H1 (cell line): ENCODE results near the gene ZFAND2B. TPM values are rescaled to one million over a fixed set of nuclear protein-coding genes. Genes with fewer than 3 reads are reported as not detected.

ENCODE experiments used
- FOSL1 ChIP-seq: IDR thresholded peaks from 2 replicates; pipeline ENCODE4 v1.6.1; 2011; ENCODE audit warnings: mild to moderate bottlenecking, low read depth, low read length, moderate library complexity; ENCODE audit not compliant: insufficient read depth
- HDAC6 ChIP-seq: IDR thresholded peaks from one replicate; pipeline ENCODE4 v1.7.1; 2012; ENCODE audit warnings: low read depth, mild to moderate bottlenecking, inconsistent platforms, low read length, moderate library complexity
- MAFK ChIP-seq: IDR thresholded peaks from 2 replicates; pipeline ENCODE4 v1.6.1; 2012; ENCODE audit warnings: low read depth, mild to moderate bottlenecking, improper control_type of control experiment, low read length
- SIN3A ChIP-seq, 2 experiments: IDR thresholded peaks in 1 of 2; conservative IDR thresholded peaks in 1 of 2; 2 replicates each; pipeline ENCODE4 v1.6.1; 2011 to 2012; ENCODE audit warnings: low read length in 2 of 2, improper control_type of control experiment in 1 of 2, low read depth in 1 of 2, mild to moderate bottlenecking in 1 of 2
- SP1 ChIP-seq: IDR thresholded peaks from 2 replicates; pipeline ENCODE4 v1.6.1; 2011; ENCODE audit warnings: low read depth, low read length
- polyA plus RNA-seq, 7 experiments: library from polyadenylated mRNA; depleted of rRNA in 3 of 7; stranded (reverse) in 5 of 7; unstranded in 2 of 7; fragments of >200 nt in 5 of 7; fragments of 200-250 nt in 2 of 7; gene quantifications; 1 replicate in 5 of 7; 2 replicates in 1 of 7; 4 replicates in 1 of 7; pipeline versions ENCODE4 v1.2.1 to v1.2.3, GENCODE V29; 2011 to 2013; ENCODE audit warnings: missing spikeins in 2 of 7, mixed read lengths in 2 of 7
- total RNA-seq: library from RNA; stranded (reverse); fragmentation: NEBNext Ultra II Directional; extraction: Animal tissue kit (Norgen Biotek cat#: 25700); gene quantifications from 2 replicates; pipeline ENCODE4 v1.2.1, GENCODE V29; 2021

ZFAND2B gene
- total and polyA plus RNA-seq, 2 of the 8 experiments (the other 6 are each of a cell fraction or from before 2014, with no cell fraction given): 16.0 to 17.9 TPM

GRCh38 chr2:219180961-219181360 is 25.6 kb upstream of the ZFAND2B start (continued):
- TF ChIP-seq SIN3A (conservative IDR thresholded peaks at IDR 0.05 in 1 of 2, IDR thresholded peaks at IDR 0.05 in 1 of 2; ENCODE audit: low read depth in 1 of 2, low read length in 2 of 2): no peak
- TF ChIP-seq SP1: no peak
- TF ChIP-seq FOSL1: no peak
- TF ChIP-seq HDAC6: no peak
- no peak for TF ChIP-seq MAFK
